ENCODE results near the gene SLC45A1. TPM values are rescaled to one million over a fixed set of nuclear protein-coding genes. Genes with fewer than 3 reads are reported as not detected.

Gene SLC45A1
- total and polyA plus RNA-seq, 9 of the 15 experiments (the other 6 are each of a cell fraction or from before 2014, with no cell fraction given), result not detected

- WGBS (ENCODE audit: insufficient coverage, low coverage, missing lambda C conversion rate), result 89% methylated on average over 14 of the region's 14 CpGs
- BruUV-seq (replicated peaks), result no TSS peak
- Histone ChIP-seq H3K27ac (ENCODE audit: extremely low read depth, low read depth, low read length) (no peak overlapping the region), H3K79me2 (ENCODE audit: control insufficient read depth, insufficient read depth, low read length) (no peaks in the 10 kb centered on the region), H3K4me3 (no peak overlapping the region), H3K9me1 (ENCODE audit: control insufficient read depth, insufficient read depth, low read length) (no peaks in the 10 kb centered on the region), H3K27me3 (ENCODE audit: control insufficient read depth in 2 of 2, insufficient read depth in 2 of 2, low read length in 2 of 2) (no peaks in the 10 kb centered on the region; a peak in 1 of 5 replicates), H3K36me3 (ENCODE audit: control insufficient read depth, insufficient read depth, low read length) (peaks cover 78% of the 10 kb centered on the region), H3K4me2 (ENCODE audit: insufficient read depth, low read length) (no peak overlapping the region), H3K4me1 (replicated peaks in 1 of 2; ENCODE audit: control insufficient read depth in 2 of 2, insufficient read depth in 2 of 2, low read length in 2 of 2) (peaks cover 0 to 14% of the 10 kb centered on the region in 2 experiments; a peak in 1 of 5 replicates), H3K9ac (ENCODE audit: insufficient read depth in 1 of 2, low read depth in 2 of 2, low read length in 2 of 2) (peak overlapping the region in 1 of 2 experiments; percentile 32; a peak in 1 of 4 replicates), H4K20me1 (replicated peaks; ENCODE audit: control insufficient read depth, insufficient read depth, low read length) (no peaks in the 10 kb centered on the region), H3K9me3 (replicated peaks; ENCODE audit: control insufficient read depth, insufficient read depth, low read depth, low read length) (no peaks in the 10 kb centered on the region), H2AFZ (ENCODE audit: low read depth, low read length) (no peak overlapping the region)
- ChIA-PET POLR2A (interaction anchor here (1.1 to 1.4 kb wide), 2 partner anchors 11 to 14 kb away, joined by 3 to 5 read pairs; no protein-coding TSS in a partner anchor), CTCF (ENCODE audit: low intra/inter-chr PET ratio) (no interaction called here)
- ATAC-seq (no peak), DNase-seq (ENCODE audit: extremely low read depth in 1 of 4, low spot score in 3 of 4) (no peak), FAIRE-seq (no peak)
- intact Hi-C loops (cut with micrococcal nuclease), result no loop called here
- 0 out of 2 replicates have a peak, but pooled peaks have one; percentile 8 for TF ChIP-seq TFAP4 (CRISPR knock-in tag; IDR thresholded peaks at IDR 0.05; ENCODE audit: borderline replicate concordance)
- no peak for TF ChIP-seq ZBTB43 (CRISPR knock-in tag; IDR thresholded peaks at IDR 0.05)
- TF ChIP-seq ZBTB17 (CRISPR knock-in tag; IDR thresholded peaks at IDR 0.05), result no peak
- TF ChIP-seq GATA2 (CRISPR knock-in tag; IDR thresholded peaks at IDR 0.05), result no peak
- TF ChIP-seq MCM7 (IDR thresholded peaks at IDR 0.05), result no peak
- peak; percentile 69 for TF ChIP-seq RBM22 (IDR thresholded peaks at IDR 0.05; ENCODE audit: low read depth, low read length, poor library complexity, severe bottlenecking)
- no peak for TF ChIP-seq E2F5 (CRISPR knock-in tag; IDR thresholded peaks at IDR 0.05)
- in situ Hi-C loops (cut with MboI), result no loop called here
Measured at GRCh38 chr1:8357329-8358101, 39.6 kb downstream of the SLC45A1 start.

All from K562 (cell line).